H9 (cell line): ENCODE results near the gene UEVLD. TPM values are rescaled to one million over a fixed set of nuclear protein-coding genes. Genes with fewer than 3 reads are reported as not detected.

Experiments used
- DNase-seq: peaks from one replicate; pipeline ENCODE4 v3.0.0-alpha.2; 2017
- H2AFZ ChIP-seq: one replicate; pipeline ENCODE4 v1.6.1; 2013; ENCODE audit warnings: mild to moderate bottlenecking, low read length, control low read depth, moderate library complexity
- H2AK5ac ChIP-seq: 2 replicates; pipeline ENCODE4 v1.6.1; 2013; ENCODE audit warnings: low read length, control low read depth, mixed read lengths; ENCODE audit not compliant: insufficient read length
- H2BK120ac ChIP-seq: one replicate; pipeline ENCODE4 v1.6.1; 2013; ENCODE audit warnings: low read depth, mild to moderate bottlenecking, low read length, control low read depth, inconsistent platforms; ENCODE audit not compliant: poor library complexity, severe bottlenecking
- H2BK12ac ChIP-seq: 2 replicates; pipeline ENCODE4 v1.6.1; 2013; ENCODE audit warnings: low read length, control low read depth, mixed read lengths, low read depth; ENCODE audit not compliant: insufficient read length
- H2BK15ac ChIP-seq: 2 replicates; pipeline ENCODE4 v1.6.1; 2013; ENCODE audit warnings: low read depth, low read length, control low read depth
- H2BK20ac ChIP-seq: one replicate; pipeline ENCODE4 v1.6.1; 2013; ENCODE audit warnings: low read depth, mild to moderate bottlenecking, low read length, control low read depth, inconsistent platforms; ENCODE audit not compliant: poor library complexity, severe bottlenecking
- H2BK5ac ChIP-seq: 2 replicates; pipeline ENCODE4 v1.6.1; 2013; ENCODE audit warnings: low read length, control low read depth, mixed read lengths; ENCODE audit not compliant: insufficient read length
- H3K14ac ChIP-seq: 2 replicates; pipeline ENCODE4 v1.6.1; 2013; ENCODE audit warnings: low read length, control low read depth; ENCODE audit not compliant: insufficient read depth
- H3K18ac ChIP-seq: 2 replicates; pipeline ENCODE4 v1.6.1; 2013; ENCODE audit warnings: low read depth, mild to moderate bottlenecking, mixed read lengths, low read length, control low read depth; ENCODE audit not compliant: insufficient read length
- H3K23ac ChIP-seq: 2 replicates; pipeline ENCODE4 v1.6.1; 2013; ENCODE audit warnings: low read length, control low read depth, mixed read lengths, low read depth; ENCODE audit not compliant: insufficient read length
- H3K23me2 ChIP-seq: 2 replicates; pipeline ENCODE4 v1.6.1; 2013; ENCODE audit warnings: low read depth, mild to moderate bottlenecking, mixed read lengths, low read length, control low read depth; ENCODE audit not compliant: insufficient read length, poor library complexity, severe bottlenecking
- H3K27ac ChIP-seq: 2 replicates; pipeline ENCODE4 v1.5.1; 2013; ENCODE audit warnings: low read length, control low read depth, mixed read lengths, low read depth; ENCODE audit not compliant: insufficient read length
- H3K27me3 ChIP-seq: 2 replicates; pipeline ENCODE4 v1.6.1; 2013; ENCODE audit warnings: low read length, control low read depth, inconsistent platforms; ENCODE audit not compliant: insufficient read depth
- H3K4ac ChIP-seq: 2 replicates; pipeline ENCODE4 v1.6.1; 2013; ENCODE audit warnings: low read depth, mild to moderate bottlenecking, control low read depth, inconsistent platforms, low read length, moderate library complexity
- H3K4me1 ChIP-seq: 2 replicates; pipeline ENCODE4 v1.6.1; 2013; ENCODE audit warnings: low read length, control low read depth, inconsistent platforms; ENCODE audit not compliant: insufficient read depth
- H3K4me2 ChIP-seq: 2 replicates; pipeline ENCODE4 v1.6.1; 2013; ENCODE audit warnings: low read length, control low read depth, mixed read lengths; ENCODE audit not compliant: insufficient read length, insufficient read depth
- H3K56ac ChIP-seq: 2 replicates; pipeline ENCODE4 v1.6.1; 2013; ENCODE audit warnings: low read depth, mild to moderate bottlenecking, mixed read lengths, low read length, control low read depth; ENCODE audit not compliant: insufficient read length
- H3K79me1 ChIP-seq: 2 replicates; pipeline ENCODE4 v1.6.1; 2013; ENCODE audit warnings: low read depth, mild to moderate bottlenecking, moderate library complexity, low read length, control low read depth, inconsistent platforms; ENCODE audit not compliant: insufficient read depth, poor library complexity, severe bottlenecking
- H3K79me2 ChIP-seq: 2 replicates; pipeline ENCODE4 v1.6.1; 2013; ENCODE audit warnings: low read length, control low read depth, inconsistent platforms; ENCODE audit not compliant: insufficient read depth
- H3K9ac ChIP-seq: 2 replicates; pipeline ENCODE4 v1.6.1; 2013; ENCODE audit warnings: low read length, control low read depth, mixed read lengths; ENCODE audit not compliant: insufficient read length; ENCODE audit errors: extremely low read depth
- H3K9me3 ChIP-seq: one replicate; pipeline ENCODE4 v1.6.1; 2013; ENCODE audit warnings: low read depth, low read length, inconsistent platforms; ENCODE audit not compliant: control insufficient read depth
- H3T11ph ChIP-seq: one replicate; pipeline ENCODE4 v1.6.1; 2013; ENCODE audit warnings: mild to moderate bottlenecking, low read length, control low read depth, inconsistent platforms
- H4K20me1 ChIP-seq: one replicate; pipeline ENCODE4 v1.6.1; 2013; ENCODE audit not compliant: control insufficient read depth, insufficient read length, insufficient read depth
- H4K5ac ChIP-seq: 2 replicates; pipeline ENCODE4 v1.6.1; 2013; ENCODE audit warnings: low read depth, mild to moderate bottlenecking, mixed read lengths, low read length, control low read depth; ENCODE audit not compliant: insufficient read length
- H4K8ac ChIP-seq: replicated peaks from 2 replicates; pipeline ENCODE4 v1.6.1; 2013; ENCODE audit warnings: low read length, control low read depth, mixed read lengths, low read depth; ENCODE audit not compliant: insufficient read length
- H4K91ac ChIP-seq: 2 replicates; pipeline ENCODE4 v1.6.1; 2013; ENCODE audit warnings: low read depth, mild to moderate bottlenecking, moderate library complexity, mixed read lengths, low read length, control low read depth; ENCODE audit not compliant: insufficient read length
- H3K27ac Mint-ChIP-seq, 3 experiments: 2 replicates in 2 of 3; 3 replicates in 1 of 3; pipeline ENCODE4 v1.8.0; 2020 to 2021; ENCODE audit warnings: mixed read lengths in 3 of 3, mild to moderate bottlenecking in 1 of 3, moderate library complexity in 1 of 3
- H3K27me3 Mint-ChIP-seq: 2 replicates; pipeline ENCODE4 v1.8.0; 2021; ENCODE audit warnings: low read depth, mild to moderate bottlenecking, moderate library complexity, mixed read lengths
- H3K36me3 Mint-ChIP-seq, 3 experiments: 2 replicates in 2 of 3; 3 replicates in 1 of 3; pipeline ENCODE4 v1.8.0; 2020 to 2021; ENCODE audit warnings: low read depth in 3 of 3, mixed read lengths in 3 of 3; ENCODE audit not compliant: insufficient read depth in 1 of 3
- H3K4me1 Mint-ChIP-seq, 2 experiments: 2 replicates each; pipeline ENCODE4 v1.8.0; 2020; ENCODE audit warnings: mixed read lengths in 2 of 2
- H3K4me3 Mint-ChIP-seq, 2 experiments: 2 replicates in 1 of 2; 3 replicates in 1 of 2; pipeline ENCODE4 v1.8.0; 2020 to 2021; ENCODE audit warnings: mild to moderate bottlenecking in 2 of 2, mixed read lengths in 2 of 2, moderate library complexity in 1 of 2
- H3K9me3 Mint-ChIP-seq, 2 experiments: 2 replicates in 1 of 2; 3 replicates in 1 of 2; pipeline ENCODE4 v1.8.0; 2020; ENCODE audit warnings: mild to moderate bottlenecking in 2 of 2, mixed read lengths in 2 of 2, moderate library complexity in 1 of 2
- WGBS: extraction: QIAGEN DNeasy Blood & Tissue Kit; methylation state at CpG from one replicate; pipeline ENCODE4 v1.1.7; 2013; ENCODE audit warnings: missing lambda C conversion rate, low lambda C conversion rate, mixed read lengths; ENCODE audit not compliant: insufficient read length; ENCODE audit errors: extremely low coverage; 5-methylcytosine and 5-hydroxymethylcytosine counted together
- total RNA-seq: library from RNA; stranded (reverse); gene quantifications from 2 replicates; pipeline ENCODE4 v1.2.1, GENCODE V29; 2021
- TF ChIP-seq, protein P1 (sequence below): fragments of 200-600 bp; sonication (generic); conservative IDR thresholded peaks from 3 replicates; pipeline ENCODE4 v1.8.0; 2021; ENCODE audit warnings: antibody characterized with exemption, mild to moderate bottlenecking

UEVLD gene
- total RNA-seq, 1 experiment from 2014 or later: 7.9 TPM

DNA sequence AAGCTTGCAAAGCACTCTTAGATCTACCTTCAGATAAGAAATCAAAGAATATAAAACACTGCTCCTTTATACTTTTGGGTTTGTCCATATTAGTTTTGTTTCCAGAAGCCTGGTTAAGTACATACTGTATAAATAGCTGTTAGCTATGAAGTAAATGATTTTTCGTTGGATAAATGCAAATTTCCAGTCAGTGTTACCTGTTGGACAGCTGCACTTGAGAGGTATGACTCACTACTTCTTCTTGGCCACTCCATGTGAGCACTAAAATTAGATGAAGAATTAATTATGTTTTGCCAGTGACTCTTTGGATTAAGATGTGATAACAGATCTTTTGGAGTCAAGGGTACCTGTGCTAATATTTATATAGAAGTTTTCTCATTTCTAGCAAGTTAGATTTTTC is 52.3 kb downstream of the UEVLD start:
- no peaks in the 10 kb centered on the region for H3K4me1 ChIP-seq
- H2BK15ac ChIP-seq: no peak overlapping the region
- no peak overlapping the region for H2BK5ac ChIP-seq
- H3K4me1 Mint-ChIP-seq: no peaks in the 10 kb centered on the region
- H3K36me3 Mint-ChIP-seq: peaks cover 0 to 2% (median 0%) of the 10 kb centered on the region in 3 experiments; a peak in 2 of 7 replicates
- no peak overlapping the region for H3K18ac ChIP-seq
- no peaks in the 10 kb centered on the region for H3K79me2 ChIP-seq
- no peaks in the 10 kb centered on the region for H3K23me2 ChIP-seq
- no peak for DNase-seq
- no peak overlapping the region for H3K56ac ChIP-seq
- no peak overlapping the region for H4K8ac ChIP-seq
- H4K91ac ChIP-seq: no peak overlapping the region
- H2BK120ac ChIP-seq: no peak overlapping the region
- H3K27ac ChIP-seq: no peak overlapping the region
- no peak overlapping the region for H3T11ph ChIP-seq
- H3K9me3 ChIP-seq: no peaks in the 10 kb centered on the region
- WGBS: no CpG with 5 or more reads among the region's 1 CpG
- no peaks in the 10 kb centered on the region for H3K27me3 Mint-ChIP-seq
- H3K23ac ChIP-seq: no peak overlapping the region
- H3K79me1 ChIP-seq: no peaks in the 10 kb centered on the region
- no peak overlapping the region for H2BK12ac ChIP-seq
- no peak overlapping the region for H3K4ac ChIP-seq
- no peak overlapping the region for H4K5ac ChIP-seq
- H3K4me3 Mint-ChIP-seq: no peak overlapping the region
- TF ChIP-seq, protein P1, sequence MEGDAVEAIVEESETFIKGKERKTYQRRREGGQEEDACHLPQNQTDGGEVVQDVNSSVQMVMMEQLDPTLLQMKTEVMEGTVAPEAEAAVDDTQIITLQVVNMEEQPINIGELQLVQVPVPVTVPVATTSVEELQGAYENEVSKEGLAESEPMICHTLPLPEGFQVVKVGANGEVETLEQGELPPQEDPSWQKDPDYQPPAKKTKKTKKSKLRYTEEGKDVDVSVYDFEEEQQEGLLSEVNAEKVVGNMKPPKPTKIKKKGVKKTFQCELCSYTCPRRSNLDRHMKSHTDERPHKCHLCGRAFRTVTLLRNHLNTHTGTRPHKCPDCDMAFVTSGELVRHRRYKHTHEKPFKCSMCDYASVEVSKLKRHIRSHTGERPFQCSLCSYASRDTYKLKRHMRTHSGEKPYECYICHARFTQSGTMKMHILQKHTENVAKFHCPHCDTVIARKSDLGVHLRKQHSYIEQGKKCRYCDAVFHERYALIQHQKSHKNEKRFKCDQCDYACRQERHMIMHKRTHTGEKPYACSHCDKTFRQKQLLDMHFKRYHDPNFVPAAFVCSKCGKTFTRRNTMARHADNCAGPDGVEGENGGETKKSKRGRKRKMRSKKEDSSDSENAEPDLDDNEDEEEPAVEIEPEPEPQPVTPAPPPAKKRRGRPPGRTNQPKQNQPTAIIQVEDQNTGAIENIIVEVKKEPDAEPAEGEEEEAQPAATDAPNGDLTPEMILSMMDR: no peak
- H3K9ac ChIP-seq: no peak overlapping the region
- no peaks in the 10 kb centered on the region for H3K9me3 Mint-ChIP-seq
- no peak overlapping the region for H3K27ac Mint-ChIP-seq
- no peak overlapping the region for H2BK20ac ChIP-seq
- H2AK5ac ChIP-seq: no peak overlapping the region
- H2AFZ ChIP-seq: no peak overlapping the region
- H3K4me2 ChIP-seq: no peak overlapping the region
- no peak overlapping the region for H3K14ac ChIP-seq
- no peaks in the 10 kb centered on the region for H4K20me1 ChIP-seq
- H3K27me3 ChIP-seq: no peaks in the 10 kb centered on the region
